HCT116 (cell line): Measurements from ENCODE around the gene LRFN3.
"Not testable (repeated sequence)": the region's sequence is repeated elsewhere in the genome, so short reads cannot be mapped to it uniquely, and the experiment has no call there.

Source experiments
- ATF3 ChIP-seq: IDR thresholded peaks from 2 replicates; pipeline ENCODE4 v1.6.1; 2012
- CTCF ChIP-seq, 3 experiments: fragments of 200-600 bp in 1 of 3; sonication (generic) in 1 of 3; IDR thresholded peaks in 2 of 3; conservative IDR thresholded peaks in 1 of 3; 2 replicates each; pipeline ENCODE4 v1.5.1; 2012 to 2017; ENCODE audit warnings: low read depth in 2 of 3, low read length in 2 of 3, antibody characterized with exemption in 1 of 3, borderline replicate concordance in 1 of 3, control low read depth in 1 of 3, mild to moderate bottlenecking in 1 of 3, mixed read lengths in 1 of 3, mixed run types in 1 of 3, moderate library complexity in 1 of 3; ENCODE audit not compliant: insufficient read depth in 1 of 3
- EZH2 ChIP-seq: fragments of 200-600 bp; sonication (generic); IDR thresholded peaks from 2 replicates; pipeline ENCODE4 v1.6.1; 2017; ENCODE audit warnings: antibody characterized with exemption, mixed run types
- MAX ChIP-seq: IDR thresholded peaks from 2 replicates; pipeline ENCODE4 v1.6.1; 2012
- POLR2A ChIP-seq: IDR thresholded peaks from 2 replicates; pipeline ENCODE4 v1.7.0; 2011; ENCODE audit warnings: borderline replicate concordance; ENCODE audit not compliant: insufficient read depth, insufficient read length; ENCODE audit errors: extremely low read depth
- RAD21 ChIP-seq: IDR thresholded peaks from 2 replicates; pipeline ENCODE4 v1.6.1; 2012; ENCODE audit warnings: low read depth, mild to moderate bottlenecking
- YY1 ChIP-seq: IDR thresholded peaks from 2 replicates; pipeline ENCODE4 v1.6.1; 2011; ENCODE audit warnings: low read length, low read depth, moderate library complexity, mild to moderate bottlenecking; ENCODE audit not compliant: insufficient replicate concordance; ENCODE audit errors: extremely low read depth
- ZNF274 ChIP-seq: fragments of 200-500 bp; sonication (Bioruptor generic); IDR thresholded peaks from 2 replicates; pipeline ENCODE4 v1.6.1; 2014; ENCODE audit warnings: mild to moderate bottlenecking, low read depth, low read length, inconsistent platforms

- not testable (repeated sequence) for TF ChIP-seq EZH2; ZNF274; CTCF (IDR thresholded peaks at IDR 0.05 in 2 of 3, conservative IDR thresholded peaks at IDR 0.05 in 1 of 3; ENCODE audit: borderline replicate concordance in 1 of 3, insufficient read depth in 1 of 3, low read depth in 2 of 3, low read length in 2 of 3); YY1; POLR2A; MAX; RAD21; ATF3
Observed at GRCh38 chr19:35891819-35892218, 44.4 kb upstream of the LRFN3 start.
